Activated CD8-positive, alpha-beta T cell treated with anti-CD3 and anti-CD28 coated beads, Interleukin-2, amount 10 ng/mL, durations not matched to agents 7 days and 5 days (primary cell): ENCODE measurements around the gene P2RX2. TPM values are rescaled to one million over a fixed set of nuclear protein-coding genes. Genes with fewer than 3 reads are reported as not detected.

ENCODE experiments used
- ATAC-seq: fragments of 150-1000 bp; cut with Tn5 transposase; one replicate; pipeline ENCODE4 v1.10.0; 2021; ENCODE audit warnings: moderate library complexity
- CTCF ChIA-PET: fragments of 350-600 bp; sonication (Branson Sonifier 250); formaldehyde crosslinking; loops from one replicate; lab custom pipeline; 2021; ENCODE audit warnings: antibody characterized with exemption; lab: Charles Lee
- POLR2A ChIA-PET: fragments of 350-600 bp; sonication (Branson Sonifier 250); formaldehyde crosslinking; loops from one replicate; lab custom pipeline; 2021; ENCODE audit warnings: antibody characterized with exemption; lab: Charles Lee
- DNase-seq: peaks from one replicate; pipeline ENCODE4 v3.0.0-alpha.2; 2020
- H3K27ac Mint-ChIP-seq: one replicate; pipeline ENCODE4 v1.8.0; 2021; ENCODE audit warnings: mild to moderate bottlenecking, mixed read lengths
- H3K27me3 Mint-ChIP-seq: one replicate; pipeline ENCODE4 v1.8.0; 2021; ENCODE audit warnings: low read depth, mixed read lengths
- H3K36me3 Mint-ChIP-seq: one replicate; pipeline ENCODE4 v1.8.0; 2021; ENCODE audit warnings: low read depth, mixed read lengths
- H3K4me1 Mint-ChIP-seq: one replicate; pipeline ENCODE4 v1.8.0; 2021; ENCODE audit warnings: low read depth, mixed read lengths
- H3K4me3 Mint-ChIP-seq: one replicate; pipeline ENCODE4 v1.8.0; 2021; ENCODE audit warnings: mild to moderate bottlenecking, mixed read lengths
- H3K9me3 Mint-ChIP-seq: one replicate; pipeline ENCODE4 v1.8.0; 2022; ENCODE audit warnings: mixed read lengths; ENCODE audit not compliant: insufficient read depth
- total RNA-seq, 2 experiments: library from RNA; stranded (reverse); gene quantifications; one replicate each; pipeline ENCODE4 v1.2.3, GENCODE V29; 2021

P2RX2 gene
- total RNA-seq, 2 experiments from 2014 or later = not detected

DNA sequence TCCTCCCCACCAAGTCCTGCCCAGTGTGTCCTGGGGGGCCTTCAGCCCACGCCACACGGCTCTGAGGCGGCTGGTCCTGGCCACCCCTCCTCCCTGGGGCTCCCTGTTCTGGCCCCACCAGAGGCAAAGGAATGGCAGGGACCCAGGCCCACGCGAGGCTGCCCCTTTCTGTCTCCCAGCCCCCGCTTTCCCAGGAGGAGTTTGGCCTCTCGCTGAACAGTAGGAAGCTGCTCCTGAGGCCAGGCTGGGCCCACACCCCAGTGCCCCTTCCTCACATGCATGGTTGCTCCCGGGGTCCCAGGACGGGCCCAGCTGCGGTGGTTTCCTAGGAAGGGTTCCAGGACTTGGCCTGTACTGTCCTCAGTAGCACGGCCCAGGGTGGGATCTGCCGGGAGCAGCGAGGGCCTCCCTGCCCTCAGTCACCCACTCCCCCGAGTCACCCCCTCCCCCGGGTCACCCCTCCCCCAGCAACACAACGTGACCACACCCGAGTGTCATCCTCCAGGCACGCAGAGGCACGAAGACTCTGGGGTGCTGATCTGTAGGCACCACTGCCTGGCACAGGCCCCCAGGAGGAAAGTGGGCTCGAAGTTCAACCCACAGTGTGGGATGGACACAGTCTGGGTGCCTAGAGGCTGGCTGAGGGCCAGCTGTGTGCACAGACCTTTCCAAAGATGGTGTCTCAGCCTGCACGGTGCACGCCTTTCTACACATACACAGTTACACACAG lies 41.2 kb upstream of the P2RX2 start:
- ATAC-seq (no peak), DNase-seq (no peak)
- no peak overlapping the region for H3K27ac Mint-ChIP-seq
- H3K4me1 Mint-ChIP-seq = no peaks in the 10 kb centered on the region
- H3K36me3 Mint-ChIP-seq = no peaks in the 10 kb centered on the region
- ChIA-PET CTCF (no interaction called here), POLR2A (no interaction called here)
- no peaks in the 10 kb centered on the region for H3K9me3 Mint-ChIP-seq
- no peaks in the 10 kb centered on the region for H3K27me3 Mint-ChIP-seq
- H3K4me3 Mint-ChIP-seq = no peak overlapping the region

DNA sequence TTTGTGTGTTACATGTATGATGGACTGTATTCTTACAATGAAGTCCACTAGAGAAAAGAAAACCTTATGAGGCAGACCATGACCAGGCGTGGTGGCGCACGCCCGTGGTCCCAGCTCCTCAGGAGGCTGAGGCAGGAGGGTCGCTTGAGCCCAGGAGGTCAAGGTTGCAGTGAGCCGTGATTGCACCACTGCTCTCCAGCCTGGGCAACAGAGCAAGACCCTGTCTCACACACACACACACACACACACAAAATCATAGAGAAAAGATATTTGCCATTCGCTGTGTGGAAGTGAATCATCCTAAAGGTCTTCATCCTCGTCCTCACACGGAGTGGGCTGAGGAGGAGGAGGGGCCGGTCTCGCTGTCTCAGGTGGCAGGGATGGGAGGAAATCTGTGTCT lies 40.5 kb upstream of the P2RX2 start:
- H3K36me3 Mint-ChIP-seq = no peaks in the 10 kb centered on the region
- H3K4me3 Mint-ChIP-seq = no peak overlapping the region
- ChIA-PET CTCF (no interaction called here), POLR2A (no interaction called here)
- ATAC-seq (no peak), DNase-seq (no peak)
- no peaks in the 10 kb centered on the region for H3K9me3 Mint-ChIP-seq
- no peak overlapping the region for H3K27ac Mint-ChIP-seq
- no peaks in the 10 kb centered on the region for H3K27me3 Mint-ChIP-seq
- H3K4me1 Mint-ChIP-seq = no peaks in the 10 kb centered on the region

DNA sequence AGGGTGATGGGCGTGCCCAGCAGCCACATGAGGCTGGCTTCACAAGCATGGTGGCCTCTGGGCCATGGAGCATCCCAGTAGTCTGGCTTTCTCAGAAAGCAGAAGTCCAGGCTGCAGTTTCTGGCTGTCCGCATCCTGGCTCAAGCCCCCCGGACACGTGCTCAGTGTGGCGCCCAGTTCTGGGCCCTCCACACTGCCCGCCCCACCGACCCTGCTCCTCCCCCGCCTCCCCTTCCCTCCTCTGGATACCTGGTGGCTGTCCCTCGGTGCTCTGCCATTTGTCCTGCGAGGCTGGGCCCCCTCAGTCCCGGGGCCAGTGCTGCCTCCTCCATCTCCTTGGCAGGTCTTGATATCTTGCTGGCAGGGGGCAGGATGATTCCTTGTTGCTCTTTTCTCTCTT lies 39.8 kb upstream of the P2RX2 start:
- Mint-ChIP-seq H3K4me1 (no peaks in the 10 kb centered on the region), H3K36me3 (no peaks in the 10 kb centered on the region), H3K9me3 (no peaks in the 10 kb centered on the region), H3K4me3 (no peak overlapping the region), H3K27me3 (no peaks in the 10 kb centered on the region), H3K27ac (no peak overlapping the region)
- ATAC-seq (no peak), DNase-seq (no peak)
- POLR2A ChIA-PET = no interaction called here
- CTCF ChIA-PET = no interaction called here

DNA sequence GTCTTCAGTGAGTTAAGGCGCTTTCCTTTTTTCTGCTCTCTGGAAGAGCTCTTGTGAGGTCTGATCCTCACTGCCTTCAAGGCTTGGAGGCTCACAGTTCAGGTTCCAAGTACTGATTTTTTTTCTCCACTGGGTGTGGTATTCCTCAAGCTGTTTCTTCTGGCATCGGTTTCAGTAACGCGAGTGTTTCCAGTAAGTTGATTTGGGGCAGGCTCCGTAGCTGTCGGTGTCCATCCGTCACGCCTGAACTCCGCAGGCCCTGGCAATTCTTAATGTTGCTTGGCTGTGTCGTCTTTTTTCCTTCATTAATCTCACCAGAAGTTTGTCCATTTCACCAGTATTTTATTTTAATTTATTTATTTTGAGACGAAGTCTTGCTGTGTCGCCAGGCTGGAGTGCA lies 38.8 kb upstream of the P2RX2 start:
- H3K27me3 Mint-ChIP-seq = no peaks in the 10 kb centered on the region
- CTCF ChIA-PET = no interaction called here
- no peak overlapping the region for H3K27ac Mint-ChIP-seq
- DNase-seq (no peak), ATAC-seq (no peak)
- H3K4me1 Mint-ChIP-seq = no peaks in the 10 kb centered on the region
- POLR2A ChIA-PET = no interaction called here
- no peak overlapping the region for H3K4me3 Mint-ChIP-seq
- H3K36me3 Mint-ChIP-seq = no peaks in the 10 kb centered on the region
- H3K9me3 Mint-ChIP-seq = no peaks in the 10 kb centered on the region

DNA sequence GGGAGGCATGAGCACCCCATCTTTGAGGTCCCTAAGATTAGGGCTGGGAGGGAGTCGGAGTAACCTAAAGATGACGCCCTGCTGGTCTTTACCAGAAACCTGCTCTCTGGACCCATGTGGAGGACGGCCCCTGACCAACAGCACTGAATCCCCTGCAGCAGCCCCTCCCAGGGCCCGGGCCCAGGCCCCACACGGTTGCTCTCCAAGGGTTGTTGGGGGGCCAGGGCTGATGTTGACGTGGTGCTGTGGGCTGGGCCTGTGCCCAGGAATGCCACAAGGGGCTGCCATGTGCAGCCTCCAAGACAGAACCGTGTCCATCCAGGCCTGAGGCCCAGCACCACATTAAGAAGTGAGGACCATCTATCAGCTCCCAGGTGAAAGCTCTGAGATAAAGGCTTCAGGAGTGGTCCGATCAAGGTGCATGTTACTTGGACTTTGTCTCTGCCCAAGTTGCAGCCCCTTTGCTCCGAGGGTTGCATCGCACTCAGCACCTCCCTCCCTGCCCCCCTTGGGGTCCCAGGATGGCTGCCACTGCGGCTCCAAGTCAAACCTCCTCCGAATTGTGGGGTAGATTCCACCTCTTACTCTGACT lies 37.8 kb upstream of the P2RX2 start:
- DNase-seq (no peak), ATAC-seq (no peak)
- ChIA-PET POLR2A (no interaction called here), CTCF (interaction anchor here (0.6 kb wide), 1 partner anchor 37 kb away, joined by 3 read pairs; no protein-coding TSS in a partner anchor)
- Mint-ChIP-seq H3K9me3 (no peaks in the 10 kb centered on the region), H3K27me3 (no peaks in the 10 kb centered on the region), H3K27ac (no peak overlapping the region), H3K4me1 (no peaks in the 10 kb centered on the region), H3K4me3 (no peak overlapping the region), H3K36me3 (no peaks in the 10 kb centered on the region)

DNA sequence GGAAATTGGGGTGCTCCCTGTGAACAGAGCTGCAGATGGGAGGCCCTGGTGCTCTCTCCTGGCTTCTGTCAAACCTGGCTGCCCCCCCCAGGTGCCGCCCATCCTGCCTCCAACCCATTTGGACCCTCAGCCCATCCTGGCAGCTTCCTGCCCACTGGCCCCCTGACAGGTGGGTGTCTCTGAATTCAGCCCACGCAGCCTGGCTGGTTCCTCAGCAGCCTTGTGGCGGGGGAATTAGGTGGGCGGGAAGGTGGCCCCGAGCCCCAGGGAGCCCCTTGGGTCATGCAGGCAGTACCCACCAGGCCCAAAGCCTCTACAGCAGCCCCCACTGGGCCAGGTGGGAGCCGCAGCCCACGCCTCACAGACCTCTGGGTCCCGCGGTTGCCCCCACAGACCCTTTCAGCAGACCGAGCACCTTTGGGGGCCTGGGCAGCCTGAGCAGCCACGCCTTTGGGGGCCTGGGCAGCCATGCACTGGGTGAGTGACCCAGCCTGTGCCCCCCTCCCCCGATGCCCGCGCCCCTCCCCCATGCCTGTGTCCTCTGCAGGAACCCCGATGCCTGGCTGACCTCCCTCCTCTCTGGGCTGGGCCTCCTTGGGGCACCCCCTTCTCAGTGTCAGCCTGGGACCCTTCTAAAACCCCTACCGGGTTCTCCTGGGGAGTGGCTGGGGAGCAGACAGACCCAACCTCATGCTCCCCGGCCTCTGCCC lies 37.1 kb upstream of the P2RX2 start:
- Mint-ChIP-seq H3K4me1 (no peaks in the 10 kb centered on the region), H3K27ac (no peak overlapping the region), H3K27me3 (no peaks in the 10 kb centered on the region), H3K36me3 (no peaks in the 10 kb centered on the region), H3K4me3 (no peak overlapping the region), H3K9me3 (no peaks in the 10 kb centered on the region)
- ChIA-PET CTCF (no interaction called here), POLR2A (no interaction called here)
- DNase-seq = no peak
- ATAC-seq = no peak

DNA sequence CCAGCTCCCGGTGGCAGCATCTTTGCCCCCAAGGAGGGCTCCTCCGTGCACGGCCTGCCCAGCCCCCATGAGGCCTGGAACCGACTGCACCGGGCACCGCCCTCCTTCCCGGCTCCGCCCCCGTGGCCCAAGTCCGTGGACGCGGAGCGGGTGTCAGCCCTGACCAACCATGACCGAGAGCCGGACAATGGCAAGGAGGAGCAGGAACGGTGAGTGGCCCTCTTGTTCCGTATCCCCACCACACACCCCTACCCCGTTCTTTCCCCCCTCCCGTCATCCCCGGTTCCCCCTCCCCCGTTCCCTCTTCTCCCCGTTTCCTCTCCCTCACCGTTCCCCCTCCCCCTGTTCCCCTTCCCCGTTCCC lies 36.5 kb upstream of the P2RX2 start:
- ChIA-PET POLR2A (no interaction called here), CTCF (no interaction called here)
- H3K9me3 Mint-ChIP-seq = no peaks in the 10 kb centered on the region
- no peaks in the 10 kb centered on the region for H3K36me3 Mint-ChIP-seq
- H3K4me1 Mint-ChIP-seq = no peaks in the 10 kb centered on the region
- no peak overlapping the region for H3K4me3 Mint-ChIP-seq
- no peaks in the 10 kb centered on the region for H3K27me3 Mint-ChIP-seq
- DNase-seq (no peak), ATAC-seq (no peak)
- no peak overlapping the region for H3K27ac Mint-ChIP-seq

DNA sequence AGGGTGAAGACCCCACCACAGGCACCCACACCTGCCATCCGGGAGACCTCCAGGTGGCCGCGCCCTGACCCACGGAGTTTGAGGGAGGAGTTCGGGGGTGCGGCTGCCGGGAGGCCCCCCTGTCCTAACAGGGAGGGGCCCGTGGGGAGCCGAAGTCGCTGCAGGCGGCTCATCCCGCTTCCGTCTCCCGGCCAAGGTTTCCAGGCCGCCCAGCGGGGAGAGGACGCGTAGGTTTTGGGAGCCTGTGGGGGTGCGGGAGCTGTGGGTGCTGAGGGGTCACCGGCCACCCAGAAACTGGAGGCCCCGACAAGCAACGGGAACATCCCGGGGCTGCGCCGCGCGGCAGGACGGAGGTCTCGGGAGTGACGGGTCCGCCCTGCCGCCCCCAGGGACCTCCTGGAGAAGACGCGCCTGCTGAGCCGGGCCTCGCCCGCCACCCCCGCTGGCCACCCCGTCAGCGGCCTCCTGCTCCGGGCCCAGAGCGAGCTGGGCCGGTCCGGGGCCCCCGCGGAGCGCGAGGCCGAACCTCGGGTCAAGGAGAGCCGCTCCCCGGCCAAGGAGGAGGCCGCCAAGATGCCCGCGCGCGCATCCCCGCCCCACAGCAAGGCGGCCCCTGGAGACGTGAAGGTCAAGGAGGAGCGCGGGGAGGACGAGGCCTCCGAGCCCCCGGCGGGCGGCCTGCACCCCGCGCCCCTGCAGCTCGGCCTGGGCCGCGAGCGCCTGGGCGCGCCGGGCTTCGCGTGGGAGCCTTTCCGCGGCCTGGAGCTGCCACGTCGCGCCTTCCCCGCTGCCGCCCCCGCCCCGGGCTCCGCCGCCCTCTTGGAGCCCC lies 35.8 kb upstream of the P2RX2 start:
- no peaks in the 10 kb centered on the region for H3K27me3 Mint-ChIP-seq
- no peak overlapping the region for H3K4me3 Mint-ChIP-seq
- H3K27ac Mint-ChIP-seq = no peak overlapping the region
- ChIA-PET CTCF (no interaction called here), POLR2A (no interaction called here)
- no peak for ATAC-seq
- no peaks in the 10 kb centered on the region for H3K36me3 Mint-ChIP-seq
- no peaks in the 10 kb centered on the region for H3K4me1 Mint-ChIP-seq
- DNase-seq = no peak
- no peaks in the 10 kb centered on the region for H3K9me3 Mint-ChIP-seq

DNA sequence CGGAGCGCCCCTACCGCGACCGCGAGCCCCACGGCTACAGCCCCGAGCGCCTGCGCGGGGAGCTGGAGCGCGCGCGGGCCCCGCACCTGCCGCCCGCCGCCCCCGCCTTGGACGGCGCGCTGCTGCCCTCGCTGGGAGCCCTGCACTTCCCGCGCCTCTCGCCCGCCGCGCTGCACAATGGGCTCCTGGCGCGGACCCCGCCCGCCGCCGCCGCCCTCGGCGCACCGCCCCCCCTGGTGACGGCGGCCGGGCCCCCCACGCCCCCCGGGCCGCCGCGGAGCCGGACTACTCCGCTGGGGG lies 35.2 kb upstream of the P2RX2 start:
- H3K4me1 Mint-ChIP-seq = no peaks in the 10 kb centered on the region

DNA sequence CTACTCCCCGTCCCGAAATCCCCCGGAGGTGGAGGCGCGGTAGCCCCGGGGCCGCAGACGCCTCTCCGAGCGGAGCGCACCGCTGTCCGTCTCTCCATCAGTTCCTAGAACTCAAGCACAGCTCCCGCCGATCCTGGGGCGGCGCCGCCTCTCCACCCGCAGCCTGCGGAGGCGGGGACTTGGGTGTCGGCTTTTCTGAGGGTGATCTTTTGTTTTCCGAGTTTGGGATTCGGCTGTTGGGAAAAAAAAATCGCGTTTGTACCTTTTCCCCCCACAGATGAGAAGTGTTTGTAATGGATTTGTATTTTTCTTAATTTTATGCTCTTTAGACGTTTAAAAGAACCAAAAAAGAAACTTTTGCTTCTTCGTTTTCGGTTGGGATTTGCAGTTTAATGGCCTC lies 34.8 kb upstream of the P2RX2 start:
- no peak for ATAC-seq
- Mint-ChIP-seq H3K9me3 (no peaks in the 10 kb centered on the region), H3K27ac (no peak overlapping the region), H3K4me3 (no peak overlapping the region), H3K4me1 (no peaks in the 10 kb centered on the region), H3K27me3 (no peaks in the 10 kb centered on the region), H3K36me3 (no peaks in the 10 kb centered on the region)
- CTCF ChIA-PET = no interaction called here
- DNase-seq = no peak
- POLR2A ChIA-PET = no interaction called here

More for the DNA sequence above, 35.2 kb upstream of the P2RX2 start:
- Mint-ChIP-seq H3K27me3 (no peaks in the 10 kb centered on the region), H3K4me3 (no peak overlapping the region), H3K36me3 (no peaks in the 10 kb centered on the region), H3K9me3 (no peaks in the 10 kb centered on the region), H3K27ac (no peak overlapping the region)
- ATAC-seq (no peak), DNase-seq (no peak)
- POLR2A ChIA-PET = no interaction called here
- CTCF ChIA-PET = no interaction called here

DNA sequence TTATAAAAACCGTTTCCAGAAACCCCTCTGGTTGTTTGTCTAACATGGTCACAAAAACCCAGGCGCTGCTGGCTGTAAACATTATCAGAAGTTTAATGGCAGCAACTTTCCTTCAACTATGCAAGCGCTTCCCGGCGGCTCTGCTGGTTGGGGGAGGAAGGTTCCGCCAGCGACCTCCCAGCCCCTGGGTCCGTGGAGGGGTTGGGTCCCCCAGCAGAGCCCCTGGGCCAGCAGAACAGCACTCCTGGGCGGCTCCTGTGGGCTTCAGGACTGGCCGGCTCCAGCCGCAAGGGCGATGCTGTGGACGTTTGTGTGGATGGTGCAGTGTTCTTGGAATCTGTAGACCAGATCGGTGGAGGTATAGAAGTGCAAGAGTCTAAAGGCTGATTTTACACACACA lies 34.1 kb upstream of the P2RX2 start:
- Mint-ChIP-seq H3K27ac (no peak overlapping the region), H3K4me3 (no peak overlapping the region), H3K4me1 (no peaks in the 10 kb centered on the region), H3K36me3 (no peaks in the 10 kb centered on the region), H3K27me3 (no peaks in the 10 kb centered on the region), H3K9me3 (no peaks in the 10 kb centered on the region)
- ATAC-seq = no peak
- DNase-seq = no peak
- POLR2A ChIA-PET = no interaction called here
- CTCF ChIA-PET = no interaction called here

DNA sequence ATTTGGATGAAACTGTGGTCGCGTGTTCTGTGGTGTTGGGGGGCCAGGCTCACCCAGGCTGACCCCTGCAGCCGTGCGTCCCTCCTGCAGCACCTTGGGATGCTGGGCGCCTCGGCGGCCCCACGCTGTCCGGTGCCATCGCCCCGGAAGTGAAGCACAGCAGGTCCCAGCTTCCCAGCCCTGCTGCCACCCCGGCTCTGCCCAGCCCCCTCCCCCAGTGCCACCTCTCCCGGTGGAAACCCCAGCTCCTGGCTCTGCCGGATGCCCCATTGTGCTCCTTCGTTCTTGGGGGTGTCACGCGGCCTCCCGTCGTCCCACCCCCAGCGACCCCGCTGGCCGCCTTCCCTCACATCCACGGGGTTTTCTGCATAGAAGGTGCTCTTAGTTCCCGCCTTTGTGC lies 33.4 kb upstream of the P2RX2 start:
- ATAC-seq (no peak), DNase-seq (no peak)
- Mint-ChIP-seq H3K27ac (no peak overlapping the region), H3K27me3 (no peaks in the 10 kb centered on the region), H3K4me1 (no peaks in the 10 kb centered on the region), H3K4me3 (no peak overlapping the region), H3K36me3 (no peaks in the 10 kb centered on the region), H3K9me3 (no peaks in the 10 kb centered on the region)
- CTCF ChIA-PET = no interaction called here
- POLR2A ChIA-PET = no interaction called here
